HG03432 (cell line): ENCODE measurements around the gene PCDHA5.
"Not testable (repeated sequence)": the region's sequence is repeated elsewhere in the genome, so short reads cannot be mapped to it uniquely, and the experiment has no call there.

Experiments
- ATAC-seq: cut with Tn5 transposase; IDR thresholded peaks from one replicate; pipeline ENCODE4 v1.9.1; 2021; ENCODE audit warnings: mild to moderate bottlenecking, moderate library complexity; ENCODE audit not compliant: unreplicated experiment

PCDHA5 gene

DNA sequence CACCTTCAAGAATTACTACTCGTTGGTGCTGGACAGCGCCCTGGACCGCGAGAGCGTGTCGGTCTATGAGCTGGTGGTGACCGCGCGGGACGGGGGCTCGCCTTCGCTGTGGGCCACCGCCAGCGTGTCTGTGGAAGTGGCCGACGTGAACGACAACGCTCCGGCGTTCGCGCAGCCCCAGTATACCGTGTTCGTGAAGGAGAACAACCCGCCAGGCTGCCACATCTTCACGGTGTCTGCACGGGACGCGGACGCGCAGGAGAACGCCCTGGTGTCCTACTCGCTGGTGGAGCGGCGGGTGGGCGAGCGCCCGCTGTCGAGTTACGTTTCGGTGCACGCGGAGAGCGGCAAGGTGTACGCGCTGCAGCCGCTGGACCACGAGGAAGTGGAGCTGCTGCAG, 1.6 kb downstream of the PCDHA5 start:
- not testable (repeated sequence) for ATAC-seq

DNA sequence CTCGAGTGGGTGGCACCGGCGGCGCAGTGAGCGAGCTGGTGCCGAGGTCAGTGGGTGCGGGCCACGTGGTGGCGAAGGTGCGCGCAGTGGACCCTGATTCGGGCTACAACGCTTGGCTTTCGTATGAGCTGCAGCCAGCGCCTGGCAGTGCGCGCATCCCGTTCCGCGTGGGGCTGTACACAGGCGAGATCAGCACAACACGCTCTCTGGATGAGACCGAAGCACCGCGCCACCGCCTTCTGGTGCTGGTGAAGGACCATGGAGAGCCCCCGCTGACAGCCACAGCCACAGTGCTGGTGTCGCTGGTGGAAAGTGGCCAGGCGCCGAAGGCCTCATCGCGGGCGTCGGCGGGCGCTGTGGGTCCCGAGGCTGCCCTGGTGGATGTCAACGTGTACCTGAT, 2.1 kb downstream of the PCDHA5 start:
- ATAC-seq: no peak

DNA sequence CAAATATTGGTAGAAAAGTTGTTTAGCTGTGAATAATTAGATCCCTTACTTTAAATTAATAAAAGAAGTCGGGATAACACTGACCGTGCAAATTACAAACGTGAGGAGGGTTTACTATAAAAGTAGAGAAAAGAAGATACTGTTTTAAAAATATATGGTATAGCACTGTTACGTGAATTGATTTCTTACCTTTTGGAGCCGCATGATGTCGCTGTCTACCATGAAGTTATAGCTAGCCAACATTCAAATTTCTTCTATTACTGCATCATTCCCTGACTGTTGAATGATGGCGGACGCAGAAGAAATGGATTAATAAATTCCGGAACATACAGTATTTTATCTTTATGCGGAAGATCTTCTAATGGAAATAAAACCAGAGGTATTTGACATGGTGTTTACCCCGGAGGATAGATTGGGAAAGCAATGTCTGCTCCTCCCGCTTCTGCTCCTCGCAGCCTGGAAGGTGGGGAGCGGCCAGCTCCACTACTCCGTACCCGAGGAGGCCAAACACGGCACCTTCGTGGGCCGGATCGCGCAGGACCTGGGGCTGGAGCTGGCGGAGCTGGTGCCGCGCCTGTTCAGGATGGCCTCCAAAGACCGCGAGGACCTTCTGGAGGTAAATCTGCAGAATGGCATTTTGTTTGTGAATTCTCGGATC, 6.4 kb downstream of the PCDHA5 start, which contains the start of gene PCDHA6:
Gene PCDHA6 (plus strand): TSS at position 257 of the 658 bp plus-strand sequence. CDS start 132 bp downstream, at position 389.
- ATAC-seq: no peak

DNA sequence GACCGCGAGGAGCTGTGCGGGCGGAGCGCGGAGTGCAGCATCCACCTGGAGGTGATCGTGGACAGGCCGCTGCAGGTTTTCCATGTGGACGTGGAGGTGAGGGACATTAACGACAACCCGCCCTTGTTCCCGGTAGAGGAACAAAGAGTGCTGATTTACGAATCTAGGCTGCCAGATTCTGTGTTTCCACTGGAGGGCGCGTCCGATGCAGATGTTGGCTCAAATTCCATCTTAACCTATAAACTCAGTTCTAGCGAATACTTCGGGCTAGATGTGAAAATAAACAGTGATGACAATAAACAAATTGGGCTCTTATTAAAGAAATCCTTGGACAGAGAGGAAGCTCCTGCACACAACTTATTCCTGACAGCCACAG, 6.9 kb downstream of the PCDHA5 start:
- no peak for ATAC-seq

DNA sequence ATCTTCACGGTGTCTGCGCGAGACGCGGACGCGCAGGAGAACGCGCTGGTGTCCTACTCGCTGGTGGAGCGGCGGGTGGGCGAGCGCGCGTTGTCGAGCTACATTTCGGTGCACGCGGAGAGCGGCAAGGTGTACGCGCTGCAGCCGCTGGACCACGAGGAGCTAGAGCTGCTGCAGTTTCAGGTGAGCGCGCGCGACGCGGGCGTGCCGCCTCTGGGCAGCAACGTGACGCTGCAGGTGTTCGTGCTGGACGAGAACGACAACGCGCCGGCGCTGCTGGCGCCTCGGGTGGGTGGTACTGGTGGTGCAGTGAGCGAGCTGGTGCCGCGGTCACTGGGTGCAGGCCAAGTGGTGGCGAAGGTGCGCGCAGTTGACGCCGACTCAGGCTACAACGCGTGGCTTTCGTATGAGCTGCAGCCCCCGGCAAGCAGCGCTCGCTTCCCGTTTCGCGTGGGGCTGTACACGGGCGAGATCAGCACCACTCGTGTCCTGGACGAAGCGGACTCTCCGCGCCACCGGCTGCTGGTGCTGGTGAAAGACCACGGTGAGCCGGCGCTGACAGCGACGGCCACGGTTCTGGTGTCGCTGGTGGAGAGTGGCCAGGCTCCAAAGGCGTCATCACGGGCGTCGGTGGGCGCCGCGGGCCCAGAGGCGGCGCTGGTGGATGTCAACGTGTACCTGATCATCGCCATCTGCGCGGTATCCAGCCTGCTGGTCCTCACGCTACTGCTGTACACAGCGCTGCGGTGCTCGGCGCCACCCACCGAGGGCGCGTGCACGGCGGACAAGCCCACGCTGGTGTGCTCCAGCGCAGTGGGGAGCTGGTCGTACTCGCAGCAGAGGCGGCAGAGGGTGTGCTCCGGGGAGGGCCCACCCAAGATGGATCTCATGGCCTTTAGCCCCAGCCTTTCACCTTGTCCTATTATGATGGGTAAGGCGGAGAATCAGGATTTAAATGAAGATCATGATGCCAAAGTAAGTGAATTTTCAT, 8.4 kb downstream of the PCDHA5 start:
- ATAC-seq: not testable (repeated sequence)

DNA sequence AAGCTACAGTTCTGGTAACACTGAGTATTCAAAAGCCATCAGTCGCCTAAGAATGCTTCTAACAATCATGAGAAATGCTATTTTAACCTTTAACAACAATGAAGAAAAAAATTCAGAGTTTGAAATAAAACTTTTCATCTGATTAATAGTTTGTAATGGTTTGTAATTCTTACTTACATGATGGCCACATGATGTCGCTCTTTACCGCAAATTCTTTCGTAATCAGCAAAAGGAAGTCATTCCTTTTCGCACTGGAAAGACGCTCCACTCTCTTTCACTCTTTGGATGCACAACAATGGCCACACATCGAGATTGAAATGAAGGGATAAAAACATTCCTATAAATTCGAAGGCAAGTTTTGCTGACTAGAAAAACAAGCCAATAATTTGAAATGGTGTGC, 12.6 kb downstream of the PCDHA5 start, which contains the start of gene PCDHA7:
Gene PCDHA7 (plus strand): TSS at position 277 of the 400 bp plus-strand sequence. CDS start 115 bp downstream, at position 392.
- ATAC-seq: no peak

DNA sequence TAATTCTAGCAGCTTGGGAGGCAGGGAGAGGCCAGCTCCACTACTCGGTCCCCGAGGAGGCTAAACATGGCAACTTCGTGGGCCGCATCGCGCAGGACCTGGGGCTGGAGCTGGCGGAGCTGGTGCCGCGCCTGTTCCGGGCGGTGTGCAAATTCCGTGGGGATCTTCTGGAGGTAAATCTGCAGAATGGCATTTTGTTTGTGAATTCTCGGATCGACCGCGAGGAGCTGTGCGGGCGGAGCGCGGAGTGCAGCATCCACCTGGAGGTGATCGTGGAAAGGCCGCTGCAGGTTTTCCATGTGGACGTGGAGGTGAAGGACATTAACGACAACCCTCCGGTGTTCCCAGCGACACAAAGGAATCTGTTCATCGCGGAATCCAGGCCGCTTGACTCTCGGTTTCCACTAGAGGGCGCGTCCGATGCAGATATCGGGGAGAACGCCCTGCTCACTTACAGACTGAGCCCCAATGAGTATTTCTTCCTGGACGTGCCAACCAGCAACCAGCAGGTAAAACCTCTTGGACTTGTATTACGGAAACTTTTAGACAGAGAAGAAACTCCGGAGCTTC, 13.1 kb downstream of the PCDHA5 start:
- ATAC-seq: not testable (repeated sequence)

DNA sequence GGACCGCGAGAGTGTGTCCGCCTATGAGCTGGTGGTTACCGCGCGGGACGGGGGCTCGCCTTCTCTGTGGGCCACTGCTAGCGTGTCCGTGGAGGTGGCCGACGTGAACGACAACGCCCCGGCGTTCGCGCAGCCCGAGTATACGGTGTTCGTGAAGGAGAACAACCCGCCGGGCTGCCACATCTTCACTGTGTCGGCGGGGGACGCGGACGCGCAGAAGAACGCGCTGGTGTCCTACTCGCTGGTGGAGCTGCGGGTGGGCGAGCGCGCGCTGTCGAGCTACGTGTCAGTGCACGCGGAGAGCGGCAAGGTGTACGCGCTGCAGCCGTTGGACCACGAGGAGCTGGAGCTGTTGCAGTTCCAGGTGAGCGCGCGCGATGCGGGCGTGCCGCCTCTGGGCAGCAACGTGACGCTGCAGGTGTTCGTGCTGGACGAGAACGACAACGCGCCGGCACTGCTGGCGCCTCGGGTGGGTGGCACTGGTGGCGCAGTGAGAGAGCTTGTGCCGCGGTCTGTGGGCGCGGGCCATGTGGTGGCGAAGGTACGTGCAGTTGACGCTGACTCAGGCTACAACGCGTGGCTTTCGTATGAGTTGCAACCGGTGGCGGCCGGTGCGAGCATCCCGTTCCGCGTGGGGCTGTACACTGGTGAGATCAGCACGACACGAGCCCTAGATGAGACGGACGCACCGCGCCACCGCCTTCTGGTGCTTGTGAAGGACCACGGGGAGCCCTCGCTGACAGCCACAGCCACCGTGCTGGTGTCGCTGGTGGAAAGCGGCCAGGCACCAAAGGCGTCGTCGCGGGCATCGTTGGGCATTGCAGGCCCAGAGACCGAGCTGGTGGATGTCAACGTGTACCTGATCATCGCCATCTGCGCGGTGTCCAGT, 14.5 kb downstream of the PCDHA5 start:
- no peak for ATAC-seq

GRCh38 chr5:140840978-140841962, 19.9 kb downstream of the PCDHA5 start, which contains the start of gene PCDHA8:
PCDHA8 (plus strand) TSS chr5:140841187; CDS start chr5:140841322, 135 bp downstream.
- ATAC-seq: no peak

GRCh38 chr5:140842798-140843733, 21.7 kb downstream of the PCDHA5 start:
- no peak for ATAC-seq

- ATAC-seq: not testable (repeated sequence)
Observed at GRCh38 chr5:140848139-140849102, 27.0 kb downstream of the PCDHA5 start, which contains the start of gene PCDHA9. PCDHA9 (plus strand) TSS chr5:140848382; CDS start chr5:140848496, 114 bp downstream.

DNA sequence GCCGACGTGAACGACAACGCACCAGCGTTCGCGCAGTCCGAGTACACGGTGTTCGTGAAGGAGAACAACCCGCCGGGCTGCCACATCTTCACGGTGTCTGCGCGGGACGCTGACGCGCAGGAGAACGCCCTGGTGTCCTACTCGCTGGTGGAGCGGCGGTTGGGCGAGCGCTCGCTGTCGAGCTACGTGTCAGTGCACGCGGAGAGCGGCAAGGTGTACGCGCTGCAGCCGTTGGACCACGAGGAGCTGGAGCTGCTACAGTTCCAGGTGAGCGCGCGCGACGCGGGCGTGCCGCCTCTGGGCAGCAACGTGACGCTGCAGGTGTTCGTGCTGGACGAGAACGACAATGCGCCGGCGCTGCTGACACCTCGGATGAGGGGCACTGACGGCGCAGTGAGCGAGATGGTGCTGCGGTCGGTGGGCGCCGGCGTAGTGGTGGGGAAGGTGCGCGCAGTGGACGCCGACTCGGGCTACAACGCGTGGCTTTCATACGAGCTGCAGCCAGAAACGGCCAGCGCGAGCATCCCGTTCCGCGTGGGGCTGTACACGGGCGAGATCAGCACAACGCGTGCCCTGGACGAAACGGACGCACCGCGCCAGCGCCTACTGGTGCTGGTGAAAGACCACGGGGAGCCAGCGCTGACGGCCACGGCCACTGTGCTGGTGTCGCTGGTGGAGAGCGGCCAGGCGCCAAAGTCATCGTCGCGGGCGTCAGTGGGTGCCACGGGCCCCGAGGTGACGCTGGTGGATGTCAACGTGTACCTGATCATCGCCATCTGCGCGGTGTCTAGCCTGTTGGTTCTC, 28.6 kb downstream of the PCDHA5 start:
- ATAC-seq: not testable (repeated sequence)

DNA sequence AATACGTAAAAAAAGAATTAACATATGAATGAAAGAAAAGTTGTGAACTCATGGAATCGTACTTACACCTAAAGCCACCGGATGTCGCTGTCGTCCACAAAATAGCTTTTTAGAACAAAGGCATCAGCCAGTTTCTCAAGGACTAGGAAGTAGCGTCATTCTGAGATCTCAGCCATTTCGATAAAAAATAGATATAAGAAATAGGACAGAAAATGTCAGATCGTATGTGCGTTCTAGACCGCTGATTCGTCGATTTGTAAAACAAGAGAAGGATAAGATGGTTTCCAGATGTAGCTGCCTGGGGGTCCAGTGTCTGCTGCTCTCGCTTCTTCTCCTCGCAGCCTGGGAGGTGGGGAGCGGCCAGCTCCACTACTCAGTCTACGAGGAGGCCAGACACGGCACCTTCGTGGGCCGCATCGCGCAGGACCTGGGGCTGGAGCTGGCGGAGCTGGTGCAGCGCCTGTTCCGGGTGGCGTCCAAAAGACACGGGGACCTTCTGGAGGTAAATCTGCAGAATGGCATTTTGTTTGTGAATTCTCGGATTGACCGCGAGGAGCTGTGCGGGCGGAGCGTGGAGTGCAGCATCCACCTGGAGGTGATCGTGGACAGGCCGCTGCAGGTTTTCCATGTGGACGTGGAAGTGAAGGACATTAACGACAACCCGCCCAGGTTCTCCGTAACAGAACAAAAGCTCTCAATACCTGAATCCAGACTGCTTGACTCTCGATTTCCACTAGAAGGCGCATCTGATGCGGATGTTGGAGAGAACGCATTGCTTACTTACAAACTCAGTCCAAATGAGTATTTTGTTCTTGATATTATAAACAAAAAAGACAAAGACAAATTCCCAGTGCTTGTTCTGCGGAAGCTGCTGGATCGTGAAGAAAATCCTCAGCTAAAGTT, 34.6 kb downstream of the PCDHA5 start, which contains the start of gene PCDHA10:
Gene PCDHA10 (plus strand): TSS at position 126 of the 903 bp plus-strand sequence. CDS start 152 bp downstream, at position 278.
- ATAC-seq: no peak

DNA sequence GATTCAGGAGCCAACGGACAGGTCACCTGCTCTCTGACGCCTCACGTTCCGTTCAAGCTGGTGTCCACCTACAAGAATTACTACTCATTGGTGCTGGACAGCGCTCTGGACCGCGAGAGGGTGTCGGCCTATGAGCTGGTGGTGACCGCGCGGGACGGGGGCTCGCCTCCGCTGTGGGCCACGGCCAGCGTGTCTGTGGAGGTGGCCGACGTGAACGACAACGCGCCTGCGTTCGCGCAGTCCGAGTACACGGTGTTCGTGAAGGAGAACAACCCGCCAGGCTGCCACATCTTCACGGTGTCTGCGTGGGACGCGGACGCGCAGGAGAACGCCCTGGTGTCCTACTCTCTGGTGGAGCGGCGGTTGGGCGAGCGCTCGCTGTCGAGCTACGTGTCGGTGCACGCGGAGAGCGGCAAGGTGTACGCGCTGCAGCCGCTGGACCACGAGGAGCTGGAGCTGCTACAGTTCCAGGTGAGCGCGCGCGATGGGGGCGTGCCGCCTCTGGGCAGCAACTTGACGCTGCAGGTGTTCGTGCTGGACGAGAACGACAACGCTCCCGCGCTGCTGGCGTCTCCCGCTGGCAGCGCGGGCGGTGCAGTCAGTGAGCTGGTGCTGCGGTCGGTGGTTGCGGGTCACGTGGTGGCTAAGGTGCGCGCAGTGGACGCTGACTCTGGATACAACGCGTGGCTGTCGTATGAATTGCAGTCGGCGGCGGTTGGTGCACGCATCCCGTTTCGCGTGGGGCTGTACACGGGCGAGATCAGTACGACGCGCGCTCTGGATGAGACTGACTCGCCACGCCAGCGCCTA, 36.0 kb downstream of the PCDHA5 start:
- no peak for ATAC-seq
